ENCODE measurements around the gene IL1RL2.
A peak's percentile ranks its signal among the peaks of the same experiment; 100 is the strongest.

The IL1RL2 gene

GRCh38 chr2:102179061-102179460 lies 7.8 kb upstream of the IL1RL2 start:
- H3K27ac ChIP-seq (ENCODE audit: low read depth, low read length) = no peak overlapping the region
- no peaks in the 10 kb centered on the region for H3K27me3 ChIP-seq (ENCODE audit: control insufficient read depth in 5 of 5, insufficient read depth in 4 of 5, low read length in 5 of 5)
- no peak overlapping the region for H3K4me3 ChIP-seq (ENCODE audit: low read depth in 1 of 5, low read length in 5 of 5)
- H3K9ac ChIP-seq (ENCODE audit: low read length in 5 of 5) = no peak overlapping the region
- H3K9me3 ChIP-seq (ENCODE audit: control insufficient read depth in 5 of 5, low read length in 5 of 5) = no peaks in the 10 kb centered on the region
- H3K36me3 ChIP-seq (ENCODE audit: control insufficient read depth in 5 of 5, insufficient read depth in 5 of 5, low read length in 5 of 5) = peaks cover 12 to 31% (median 18%) of the 10 kb centered on the region in 5 donors
- H3K4me1 ChIP-seq (ENCODE audit: control insufficient read depth in 5 of 5, insufficient read depth in 5 of 5, low read length in 5 of 5) = peaks cover 0 to 4% (median 0%) of the 10 kb centered on the region in 5 donors

- Histone ChIP-seq H3K9me3 (ENCODE audit: control insufficient read depth in 5 of 5, low read length in 5 of 5) (no peaks in the 10 kb centered on the region), H3K4me3 (ENCODE audit: low read depth in 1 of 5, low read length in 5 of 5) (no peak overlapping the region), H3K27ac (ENCODE audit: low read depth, low read length) (no peak overlapping the region), H3K27me3 (ENCODE audit: control insufficient read depth in 5 of 5, insufficient read depth in 4 of 5, low read length in 5 of 5) (no peaks in the 10 kb centered on the region), H3K4me1 (ENCODE audit: control insufficient read depth in 5 of 5, insufficient read depth in 5 of 5, low read length in 5 of 5) (peaks cover 0 to 6% (median 3%) of the 10 kb centered on the region in 5 donors), H3K36me3 (ENCODE audit: control insufficient read depth in 5 of 5, insufficient read depth in 5 of 5, low read length in 5 of 5) (peaks cover 10 to 28% (median 14%) of the 10 kb centered on the region in 5 donors), H3K9ac (ENCODE audit: low read length in 5 of 5) (no peak overlapping the region)
These were observed 6.8 kb upstream of the IL1RL2 start for GRCh38 chr2:102179788-102180686.

- peaks cover 0 to 10% (median 3%) of the 10 kb centered on the region in 5 donors for H3K4me1 ChIP-seq (ENCODE audit: control insufficient read depth in 5 of 5, insufficient read depth in 5 of 5, low read length in 5 of 5)
- no peak overlapping the region for H3K4me3 ChIP-seq (ENCODE audit: low read depth in 1 of 5, low read length in 5 of 5)
- H3K9ac ChIP-seq (ENCODE audit: low read length in 5 of 5) = no peak overlapping the region
- H3K36me3 ChIP-seq (ENCODE audit: control insufficient read depth in 5 of 5, insufficient read depth in 5 of 5, low read length in 5 of 5) = peaks cover 4 to 24% (median 14%) of the 10 kb centered on the region in 5 donors
- H3K27ac ChIP-seq (ENCODE audit: low read depth, low read length) = no peak overlapping the region
- H3K9me3 ChIP-seq (ENCODE audit: control insufficient read depth in 5 of 5, low read length in 5 of 5) = no peaks in the 10 kb centered on the region
- no peaks in the 10 kb centered on the region for H3K27me3 ChIP-seq (ENCODE audit: control insufficient read depth in 5 of 5, insufficient read depth in 4 of 5, low read length in 5 of 5)
These were observed 6.2 kb upstream of the IL1RL2 start for GRCh38 chr2:102180687-102180999.

- Histone ChIP-seq H3K9me3 (ENCODE audit: control insufficient read depth in 5 of 5, low read length in 5 of 5) (no peaks in the 10 kb centered on the region), H3K27me3 (ENCODE audit: control insufficient read depth in 5 of 5, insufficient read depth in 4 of 5, low read length in 5 of 5) (no peaks in the 10 kb centered on the region), H3K9ac (ENCODE audit: low read length in 5 of 5) (no peak overlapping the region), H3K36me3 (ENCODE audit: control insufficient read depth in 5 of 5, insufficient read depth in 5 of 5, low read length in 5 of 5) (peaks cover under 1 to 18% (median 11%) of the 10 kb centered on the region in 5 donors), H3K4me1 (ENCODE audit: control insufficient read depth in 5 of 5, insufficient read depth in 5 of 5, low read length in 5 of 5) (peaks cover 0 to 10% (median 3%) of the 10 kb centered on the region in 5 donors), H3K27ac (ENCODE audit: low read depth, low read length) (no peak overlapping the region), H3K4me3 (ENCODE audit: low read depth in 1 of 5, low read length in 5 of 5) (no peak overlapping the region)
These were observed 5.4 kb upstream of the IL1RL2 start for GRCh38 chr2:102181376-102181775.

- no peaks in the 10 kb centered on the region for H3K9me3 ChIP-seq (ENCODE audit: control insufficient read depth in 5 of 5, low read length in 5 of 5)
- no peak overlapping the region for H3K27ac ChIP-seq (ENCODE audit: low read depth, low read length)
- no peaks in the 10 kb centered on the region for H3K27me3 ChIP-seq (ENCODE audit: control insufficient read depth in 5 of 5, insufficient read depth in 4 of 5, low read length in 5 of 5)
- no peak overlapping the region for H3K9ac ChIP-seq (ENCODE audit: low read length in 5 of 5)
- H3K4me3 ChIP-seq (ENCODE audit: low read depth in 1 of 5, low read length in 5 of 5) = no peak overlapping the region
- peaks cover 0 to 15% (median 8%) of the 10 kb centered on the region in 5 donors for H3K4me1 ChIP-seq (ENCODE audit: control insufficient read depth in 5 of 5, insufficient read depth in 5 of 5, low read length in 5 of 5)
- peaks cover 0 to 11% (median 5%) of the 10 kb centered on the region in 5 donors for H3K36me3 ChIP-seq (ENCODE audit: control insufficient read depth in 5 of 5, insufficient read depth in 5 of 5, low read length in 5 of 5)
These were observed 4.7 kb upstream of the IL1RL2 start for GRCh38 chr2:102181919-102182635.

- H3K4me3 ChIP-seq (ENCODE audit: low read depth in 1 of 5, low read length in 5 of 5) = no peak overlapping the region
- H3K9ac ChIP-seq (ENCODE audit: low read length in 5 of 5) = no peak overlapping the region
- H3K9me3 ChIP-seq (ENCODE audit: control insufficient read depth in 5 of 5, low read length in 5 of 5) = no peaks in the 10 kb centered on the region
- no peaks in the 10 kb centered on the region for H3K36me3 ChIP-seq (ENCODE audit: control insufficient read depth in 5 of 5, insufficient read depth in 5 of 5, low read length in 5 of 5)
- H3K27ac ChIP-seq (ENCODE audit: low read depth, low read length) = no peak overlapping the region
- peaks cover 0 to 22% (median 12%) of the 10 kb centered on the region in 5 donors for H3K4me1 ChIP-seq (ENCODE audit: control insufficient read depth in 5 of 5, insufficient read depth in 5 of 5, low read length in 5 of 5)
- H3K27me3 ChIP-seq (ENCODE audit: control insufficient read depth in 5 of 5, insufficient read depth in 4 of 5, low read length in 5 of 5) = no peaks in the 10 kb centered on the region
These were observed 2.8 kb upstream of the IL1RL2 start for GRCh38 chr2:102184018-102184417.

GRCh38 chr2:102184568-102184967 lies 2.3 kb upstream of the IL1RL2 start:
- no peaks in the 10 kb centered on the region for H3K27me3 ChIP-seq (ENCODE audit: control insufficient read depth in 5 of 5, insufficient read depth in 4 of 5, low read length in 5 of 5)
- no peaks in the 10 kb centered on the region for H3K9me3 ChIP-seq (ENCODE audit: control insufficient read depth in 5 of 5, low read length in 5 of 5)
- H3K4me1 ChIP-seq (ENCODE audit: control insufficient read depth in 5 of 5, insufficient read depth in 5 of 5, low read length in 5 of 5) = peaks cover 0 to 22% (median 12%) of the 10 kb centered on the region in 5 donors
- H3K4me3 ChIP-seq (ENCODE audit: low read depth in 1 of 5, low read length in 5 of 5) = no peak overlapping the region
- H3K36me3 ChIP-seq (ENCODE audit: control insufficient read depth in 5 of 5, insufficient read depth in 5 of 5, low read length in 5 of 5) = no peaks in the 10 kb centered on the region
- no peak overlapping the region for H3K27ac ChIP-seq (ENCODE audit: low read depth, low read length)
- H3K9ac ChIP-seq (ENCODE audit: low read length in 5 of 5) = no peak overlapping the region

GRCh38 chr2:102185347-102185746 lies 1.5 kb upstream of the IL1RL2 start:
- Histone ChIP-seq H3K27me3 (ENCODE audit: control insufficient read depth in 5 of 5, insufficient read depth in 4 of 5, low read length in 5 of 5) (no peaks in the 10 kb centered on the region), H3K4me1 (ENCODE audit: control insufficient read depth in 5 of 5, insufficient read depth in 5 of 5, low read length in 5 of 5) (peaks cover 0 to 22% (median 12%) of the 10 kb centered on the region in 5 donors), H3K27ac (ENCODE audit: low read depth, low read length) (no peak overlapping the region), H3K9me3 (ENCODE audit: control insufficient read depth in 5 of 5, low read length in 5 of 5) (no peaks in the 10 kb centered on the region), H3K4me3 (ENCODE audit: low read depth in 1 of 5, low read length in 5 of 5) (no peak overlapping the region), H3K9ac (ENCODE audit: low read length in 5 of 5) (no peak overlapping the region), H3K36me3 (ENCODE audit: control insufficient read depth in 5 of 5, insufficient read depth in 5 of 5, low read length in 5 of 5) (no peaks in the 10 kb centered on the region)

- no peaks in the 10 kb centered on the region for H3K36me3 ChIP-seq (ENCODE audit: control insufficient read depth in 5 of 5, insufficient read depth in 5 of 5, low read length in 5 of 5)
- H3K27ac ChIP-seq (ENCODE audit: low read depth, low read length) = no peak overlapping the region
- peaks cover 0 to 22% (median 12%) of the 10 kb centered on the region in 5 donors for H3K4me1 ChIP-seq (ENCODE audit: control insufficient read depth in 5 of 5, insufficient read depth in 5 of 5, low read length in 5 of 5)
- no peaks in the 10 kb centered on the region for H3K9me3 ChIP-seq (ENCODE audit: control insufficient read depth in 5 of 5, low read length in 5 of 5)
- H3K27me3 ChIP-seq (ENCODE audit: control insufficient read depth in 5 of 5, insufficient read depth in 4 of 5, low read length in 5 of 5) = no peaks in the 10 kb centered on the region
- H3K9ac ChIP-seq (ENCODE audit: low read length in 5 of 5) = peak overlapping the region in 4 of 5 donors; percentile 0 to 66 (median 45)
- peak overlapping the region; percentile 58 to 76 (median 61) for H3K4me3 ChIP-seq (ENCODE audit: low read depth in 1 of 5, low read length in 5 of 5)
These were observed 800 bp downstream of the IL1RL2 start for GRCh38 chr2:102187496-102188150.

All from subcutaneous abdominal adipose tissue (tissue), 5 donors.